H1 (cell line): ENCODE measurements around the gene FOXK1. TPM values are rescaled to one million over a fixed set of nuclear protein-coding genes. Genes with fewer than 3 reads are reported as not detected.

Experiments
- GTF2F1 ChIP-seq: IDR thresholded peaks from 2 replicates; pipeline ENCODE4 v1.6.1; 2012; ENCODE audit warnings: low read depth, low read length, improper control_type of control experiment, borderline replicate concordance
- KDM5A ChIP-seq: fragments of 200-600 bp; IDR thresholded peaks from 2 replicates; pipeline ENCODE4 v1.7.1; 2012; ENCODE audit warnings: mild to moderate bottlenecking, low read length, inconsistent platforms, mixed read lengths
- MAFK ChIP-seq: IDR thresholded peaks from 2 replicates; pipeline ENCODE4 v1.6.1; 2012; ENCODE audit warnings: low read depth, mild to moderate bottlenecking, improper control_type of control experiment, low read length
- POU5F1 ChIP-seq: IDR thresholded peaks from 2 replicates; pipeline ENCODE4 v1.6.1; 2011; ENCODE audit warnings: low read depth, mild to moderate bottlenecking, low read length, moderate library complexity
- SIRT6 ChIP-seq: IDR thresholded peaks from one replicate; pipeline ENCODE4 v1.7.1; 2012; ENCODE audit warnings: low read length, inconsistent platforms
- SUZ12 ChIP-seq: fragments of 200-600 bp; sonication (generic); IDR thresholded peaks from 2 replicates; pipeline ENCODE4 v1.6.1; 2012; ENCODE audit warnings: mild to moderate bottlenecking, inconsistent platforms, low read length, moderate library complexity, mixed read lengths
- TAF1 ChIP-seq: IDR thresholded peaks from 2 replicates; pipeline ENCODE4 v1.6.1; 2011; ENCODE audit warnings: mild to moderate bottlenecking, low read depth, low read length
- YY1 ChIP-seq: IDR thresholded peaks from 2 replicates; pipeline ENCODE4 v1.6.1; 2011; ENCODE audit warnings: low read depth, mild to moderate bottlenecking, low read length
- polyA plus RNA-seq, 7 experiments: library from polyadenylated mRNA; depleted of rRNA in 3 of 7; stranded (reverse) in 5 of 7; unstranded in 2 of 7; fragments of >200 nt in 5 of 7; fragments of 200-250 nt in 2 of 7; gene quantifications; 1 replicate in 5 of 7; 2 replicates in 1 of 7; 4 replicates in 1 of 7; pipeline versions ENCODE4 v1.2.1 to v1.2.3, GENCODE V29; 2011 to 2013; ENCODE audit warnings: missing spikeins in 2 of 7, mixed read lengths in 2 of 7
- total RNA-seq: library from RNA; stranded (reverse); fragmentation: NEBNext Ultra II Directional; extraction: Animal tissue kit (Norgen Biotek cat#: 25700); gene quantifications from 2 replicates; pipeline ENCODE4 v1.2.1, GENCODE V29; 2021
- TF ChIP-seq, protein P1 (sequence below): fragments of 300-600 bp; sonication (generic); IDR thresholded peaks from 2 replicates; pipeline ENCODE4 v1.7.1; 2012; ENCODE audit warnings: low read length, moderate library complexity, mild to moderate bottlenecking, inconsistent platforms; ENCODE audit not compliant: insufficient replicate concordance
- TF ChIP-seq, protein P2 (sequence below): IDR thresholded peaks from 2 replicates; pipeline ENCODE4 v1.6.1; 2012; ENCODE audit warnings: inconsistent platforms
- TF ChIP-seq, protein P3 (sequence below): IDR thresholded peaks from 2 replicates; pipeline ENCODE4 v1.6.1; 2012; ENCODE audit warnings: low read length, inconsistent platforms

FOXK1 gene
- total and polyA plus RNA-seq, 2 of the 8 experiments (the other 6 are each of a cell fraction or from before 2014, with no cell fraction given) = 2.0 to 8.5 TPM

DNA sequence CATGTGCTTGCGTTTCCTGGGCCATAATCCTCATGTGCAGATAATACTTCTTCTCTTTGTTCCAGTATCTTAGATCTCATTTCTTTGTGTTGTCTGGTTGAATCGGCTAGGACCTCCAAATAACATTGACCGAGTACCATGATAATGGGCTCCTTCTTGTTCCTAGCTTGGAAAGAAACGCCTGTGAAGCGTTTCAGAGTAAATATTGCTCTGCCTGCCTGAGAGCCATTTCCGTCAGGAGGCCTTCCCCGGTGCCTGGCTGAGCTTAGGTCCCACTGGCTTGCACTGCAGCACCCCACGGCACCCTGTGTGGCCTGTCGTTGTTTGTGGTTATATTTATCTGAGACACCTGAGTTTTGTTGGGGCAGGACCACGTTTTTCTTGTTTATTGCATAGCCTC is 17.7 kb downstream of the FOXK1 start (continued):
- TF ChIP-seq, protein P1, sequence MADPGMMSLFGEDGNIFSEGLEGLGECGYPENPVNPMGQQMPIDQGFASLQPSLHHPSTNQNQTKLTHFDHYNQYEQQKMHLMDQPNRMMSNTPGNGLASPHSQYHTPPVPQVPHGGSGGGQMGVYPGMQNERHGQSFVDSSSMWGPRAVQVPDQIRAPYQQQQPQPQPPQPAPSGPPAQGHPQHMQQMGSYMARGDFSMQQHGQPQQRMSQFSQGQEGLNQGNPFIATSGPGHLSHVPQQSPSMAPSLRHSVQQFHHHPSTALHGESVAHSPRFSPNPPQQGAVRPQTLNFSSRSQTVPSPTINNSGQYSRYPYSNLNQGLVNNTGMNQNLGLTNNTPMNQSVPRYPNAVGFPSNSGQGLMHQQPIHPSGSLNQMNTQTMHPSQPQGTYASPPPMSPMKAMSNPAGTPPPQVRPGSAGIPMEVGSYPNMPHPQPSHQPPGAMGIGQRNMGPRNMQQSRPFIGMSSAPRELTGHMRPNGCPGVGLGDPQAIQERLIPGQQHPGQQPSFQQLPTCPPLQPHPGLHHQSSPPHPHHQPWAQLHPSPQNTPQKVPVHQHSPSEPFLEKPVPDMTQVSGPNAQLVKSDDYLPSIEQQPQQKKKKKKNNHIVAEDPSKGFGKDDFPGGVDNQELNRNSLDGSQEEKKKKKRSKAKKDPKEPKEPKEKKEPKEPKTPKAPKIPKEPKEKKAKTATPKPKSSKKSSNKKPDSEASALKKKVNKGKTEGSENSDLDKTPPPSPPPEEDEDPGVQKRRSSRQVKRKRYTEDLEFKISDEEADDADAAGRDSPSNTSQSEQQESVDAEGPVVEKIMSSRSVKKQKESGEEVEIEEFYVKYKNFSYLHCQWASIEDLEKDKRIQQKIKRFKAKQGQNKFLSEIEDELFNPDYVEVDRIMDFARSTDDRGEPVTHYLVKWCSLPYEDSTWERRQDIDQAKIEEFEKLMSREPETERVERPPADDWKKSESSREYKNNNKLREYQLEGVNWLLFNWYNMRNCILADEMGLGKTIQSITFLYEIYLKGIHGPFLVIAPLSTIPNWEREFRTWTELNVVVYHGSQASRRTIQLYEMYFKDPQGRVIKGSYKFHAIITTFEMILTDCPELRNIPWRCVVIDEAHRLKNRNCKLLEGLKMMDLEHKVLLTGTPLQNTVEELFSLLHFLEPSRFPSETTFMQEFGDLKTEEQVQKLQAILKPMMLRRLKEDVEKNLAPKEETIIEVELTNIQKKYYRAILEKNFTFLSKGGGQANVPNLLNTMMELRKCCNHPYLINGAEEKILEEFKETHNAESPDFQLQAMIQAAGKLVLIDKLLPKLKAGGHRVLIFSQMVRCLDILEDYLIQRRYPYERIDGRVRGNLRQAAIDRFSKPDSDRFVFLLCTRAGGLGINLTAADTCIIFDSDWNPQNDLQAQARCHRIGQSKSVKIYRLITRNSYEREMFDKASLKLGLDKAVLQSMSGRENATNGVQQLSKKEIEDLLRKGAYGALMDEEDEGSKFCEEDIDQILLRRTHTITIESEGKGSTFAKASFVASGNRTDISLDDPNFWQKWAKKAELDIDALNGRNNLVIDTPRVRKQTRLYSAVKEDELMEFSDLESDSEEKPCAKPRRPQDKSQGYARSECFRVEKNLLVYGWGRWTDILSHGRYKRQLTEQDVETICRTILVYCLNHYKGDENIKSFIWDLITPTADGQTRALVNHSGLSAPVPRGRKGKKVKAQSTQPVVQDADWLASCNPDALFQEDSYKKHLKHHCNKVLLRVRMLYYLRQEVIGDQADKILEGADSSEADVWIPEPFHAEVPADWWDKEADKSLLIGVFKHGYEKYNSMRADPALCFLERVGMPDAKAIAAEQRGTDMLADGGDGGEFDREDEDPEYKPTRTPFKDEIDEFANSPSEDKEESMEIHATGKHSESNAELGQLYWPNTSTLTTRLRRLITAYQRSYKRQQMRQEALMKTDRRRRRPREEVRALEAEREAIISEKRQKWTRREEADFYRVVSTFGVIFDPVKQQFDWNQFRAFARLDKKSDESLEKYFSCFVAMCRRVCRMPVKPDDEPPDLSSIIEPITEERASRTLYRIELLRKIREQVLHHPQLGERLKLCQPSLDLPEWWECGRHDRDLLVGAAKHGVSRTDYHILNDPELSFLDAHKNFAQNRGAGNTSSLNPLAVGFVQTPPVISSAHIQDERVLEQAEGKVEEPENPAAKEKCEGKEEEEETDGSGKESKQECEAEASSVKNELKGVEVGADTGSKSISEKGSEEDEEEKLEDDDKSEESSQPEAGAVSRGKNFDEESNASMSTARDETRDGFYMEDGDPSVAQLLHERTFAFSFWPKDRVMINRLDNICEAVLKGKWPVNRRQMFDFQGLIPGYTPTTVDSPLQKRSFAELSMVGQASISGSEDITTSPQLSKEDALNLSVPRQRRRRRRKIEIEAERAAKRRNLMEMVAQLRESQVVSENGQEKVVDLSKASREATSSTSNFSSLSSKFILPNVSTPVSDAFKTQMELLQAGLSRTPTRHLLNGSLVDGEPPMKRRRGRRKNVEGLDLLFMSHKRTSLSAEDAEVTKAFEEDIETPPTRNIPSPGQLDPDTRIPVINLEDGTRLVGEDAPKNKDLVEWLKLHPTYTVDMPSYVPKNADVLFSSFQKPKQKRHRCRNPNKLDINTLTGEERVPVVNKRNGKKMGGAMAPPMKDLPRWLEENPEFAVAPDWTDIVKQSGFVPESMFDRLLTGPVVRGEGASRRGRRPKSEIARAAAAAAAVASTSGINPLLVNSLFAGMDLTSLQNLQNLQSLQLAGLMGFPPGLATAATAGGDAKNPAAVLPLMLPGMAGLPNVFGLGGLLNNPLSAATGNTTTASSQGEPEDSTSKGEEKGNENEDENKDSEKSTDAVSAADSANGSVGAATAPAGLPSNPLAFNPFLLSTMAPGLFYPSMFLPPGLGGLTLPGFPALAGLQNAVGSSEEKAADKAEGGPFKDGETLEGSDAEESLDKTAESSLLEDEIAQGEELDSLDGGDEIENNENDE = no peak
- TF ChIP-seq, protein P2, sequence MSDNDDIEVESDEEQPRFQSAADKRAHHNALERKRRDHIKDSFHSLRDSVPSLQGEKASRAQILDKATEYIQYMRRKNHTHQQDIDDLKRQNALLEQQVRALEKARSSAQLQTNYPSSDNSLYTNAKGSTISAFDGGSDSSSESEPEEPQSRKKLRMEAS = no peak
- TF ChIP-seq TAF1 = no peak
- no peak for TF ChIP-seq POU5F1
- TF ChIP-seq SIRT6 = no peak
- no peak for TF ChIP-seq SUZ12
- TF ChIP-seq MAFK = no peak
- TF ChIP-seq YY1 = no peak
- TF ChIP-seq GTF2F1 = no peak
- TF ChIP-seq, protein P3, sequence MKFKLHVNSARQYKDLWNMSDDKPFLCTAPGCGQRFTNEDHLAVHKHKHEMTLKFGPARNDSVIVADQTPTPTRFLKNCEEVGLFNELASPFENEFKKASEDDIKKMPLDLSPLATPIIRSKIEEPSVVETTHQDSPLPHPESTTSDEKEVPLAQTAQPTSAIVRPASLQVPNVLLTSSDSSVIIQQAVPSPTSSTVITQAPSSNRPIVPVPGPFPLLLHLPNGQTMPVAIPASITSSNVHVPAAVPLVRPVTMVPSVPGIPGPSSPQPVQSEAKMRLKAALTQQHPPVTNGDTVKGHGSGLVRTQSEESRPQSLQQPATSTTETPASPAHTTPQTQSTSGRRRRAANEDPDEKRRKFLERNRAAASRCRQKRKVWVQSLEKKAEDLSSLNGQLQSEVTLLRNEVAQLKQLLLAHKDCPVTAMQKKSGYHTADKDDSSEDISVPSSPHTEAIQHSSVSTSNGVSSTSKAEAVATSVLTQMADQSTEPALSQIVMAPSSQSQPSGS = no peak
- no peak for TF ChIP-seq KDM5A
